SIG-M5 treated with dmso at 0.1 percent for 504 hours (cell line): ENCODE results near the gene PTAR1.
A peak's percentile ranks its signal among the peaks of the same experiment; 100 is the strongest.

Experiments
- DNase-seq: peaks from one replicate; lab custom pipeline; 2025; ENCODE audit not compliant: unreplicated experiment; lab: John Stamatoyannopoulos, UW

PTAR1 gene

GRCh38 chr9:69753830-69754229 lies 6.0 kb downstream of the PTAR1 start:
- no peak for DNase-seq

- no peak for DNase-seq
Observed at GRCh38 chr9:69750085-69750484, 9.7 kb downstream of the PTAR1 start.

- DNase-seq = no peak
Observed at GRCh38 chr9:69748304-69748703, 11.5 kb downstream of the PTAR1 start.

GRCh38 chr9:69746859-69747560 lies 12.8 kb downstream of the PTAR1 start:
- no peak for DNase-seq

GRCh38 chr9:69745716-69746437 lies 13.9 kb downstream of the PTAR1 start:
- DNase-seq = peak; percentile 29

- DNase-seq = no peak
Observed at GRCh38 chr9:69744688-69745380, 15.0 kb downstream of the PTAR1 start.

GRCh38 chr9:69743930-69744329 lies 15.9 kb downstream of the PTAR1 start:
- peak; percentile 3 for DNase-seq

GRCh38 chr9:69740872-69741505 lies 18.8 kb downstream of the PTAR1 start:
- no peak for DNase-seq

GRCh38 chr9:69731348-69731747 lies 28.5 kb downstream of the PTAR1 start:
- DNase-seq = no peak

- DNase-seq = no peak
Observed at GRCh38 chr9:69719983-69720382, 39.8 kb downstream of the PTAR1 start.

GRCh38 chr9:69719367-69719766 lies 40.4 kb downstream of the PTAR1 start:
- DNase-seq = no peak

- no peak for DNase-seq
Observed at GRCh38 chr9:69718218-69718617, 41.6 kb downstream of the PTAR1 start.

GRCh38 chr9:69715825-69716224 lies 44.0 kb downstream of the PTAR1 start:
- no peak for DNase-seq

- no peak for DNase-seq
Observed at GRCh38 chr9:69715096-69715495, 44.7 kb downstream of the PTAR1 start.

GRCh38 chr9:69697475-69697874 lies 62.3 kb downstream of the PTAR1 start:
- no peak for DNase-seq

- no peak for DNase-seq
Observed at GRCh38 chr9:69696802-69697201, 63.0 kb downstream of the PTAR1 start.

GRCh38 chr9:69689991-69690538 lies 69.7 kb downstream of the PTAR1 start:
- DNase-seq = no peak

- DNase-seq = no peak
Observed at GRCh38 chr9:69683927-69684326, 75.9 kb downstream of the PTAR1 start.

GRCh38 chr9:69678843-69679538 lies 80.8 kb downstream of the PTAR1 start:
- peak; percentile 19 for DNase-seq

GRCh38 chr9:69677931-69678330 lies 81.9 kb downstream of the PTAR1 start:
- no peak for DNase-seq

GRCh38 chr9:69675563-69675962 lies 84.2 kb downstream of the PTAR1 start:
- no peak for DNase-seq
